ENCODE measurements around the gene PTPRU. TPM values are rescaled to one million over a fixed set of nuclear protein-coding genes. Genes with fewer than 3 reads are reported as not detected.

PTPRU gene
- polyA plus RNA-seq, 1 of the 3 experiments (the other 2 are of a cell fraction) = 3.5 TPM

DNA sequence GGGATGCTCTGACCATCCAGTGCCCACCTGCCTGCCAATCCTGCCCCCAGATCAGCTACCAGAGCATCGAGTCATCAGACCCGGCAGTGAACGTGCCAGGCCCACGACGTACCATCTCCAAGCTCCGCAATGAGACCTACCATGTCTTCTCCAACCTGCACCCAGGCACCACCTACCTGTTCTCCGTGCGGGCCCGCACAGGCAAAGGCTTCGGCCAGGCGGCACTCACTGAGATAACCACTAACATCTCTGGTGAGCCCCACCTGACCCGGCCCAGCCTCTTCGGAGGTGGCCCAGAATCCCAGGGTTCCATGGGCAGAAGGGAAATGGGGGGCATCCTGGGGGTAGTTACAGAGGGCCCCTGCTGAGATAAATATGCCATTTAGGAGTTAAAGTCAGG lies 43.1 kb downstream of the PTPRU start:
- no peak for DNase-seq
- Histone ChIP-seq H3K4me2 (no peak overlapping the region), H3K9ac (no peak overlapping the region), H3F3A (replicated peaks; ENCODE audit: insufficient read depth) (no peaks in the 10 kb centered on the region), H3K9me2 (no peaks in the 10 kb centered on the region), H3K36me3 (replicated peaks in 1 of 2; ENCODE audit: control insufficient read depth in 1 of 2, insufficient read depth in 2 of 2, low read length in 1 of 2) (no peaks in the 10 kb centered on the region), H3K79me2 (ENCODE audit: insufficient read depth) (no peaks in the 10 kb centered on the region), H3K27me3 (ENCODE audit: insufficient read depth) (no peaks in the 10 kb centered on the region), H4K20me1 (ENCODE audit: insufficient read depth) (no peaks in the 10 kb centered on the region), H3K27ac (ENCODE audit: low read depth in 2 of 2, low read length in 1 of 2) (no peak overlapping the region), H2AFZ (ENCODE audit: low read depth) (no peak overlapping the region), H3K4me3 (ENCODE audit: low read depth in 2 of 2, low read length in 1 of 2) (no peak overlapping the region), H3K9me3 (no peaks in the 10 kb centered on the region), H3K4me1 (ENCODE audit: control insufficient read depth in 1 of 2, insufficient read depth in 2 of 2, low read depth in 1 of 2, low read length in 1 of 2) (peaks cover 0 to 11% of the 10 kb centered on the region in 2 experiments; a peak in 2 of 4 replicates)
- ChIA-PET CTCF (interaction anchor here (1.2 kb wide), 1 partner anchor 10 kb away, joined by 4 read pairs; no protein-coding TSS in a partner anchor), POLR2A (no interaction called here)
- WGBS (ENCODE audit: low lambda C conversion rate) = 68% methylated on average over 8 of the region's 13 CpGs
- TF ChIP-seq ELF1 (IDR thresholded peaks at IDR 0.05) (no peak), USF2 (IDR thresholded peaks at IDR 0.05; ENCODE audit: borderline replicate concordance, low read depth, low read length) (no peak)
- TF ChIP-seq, protein P1, sequence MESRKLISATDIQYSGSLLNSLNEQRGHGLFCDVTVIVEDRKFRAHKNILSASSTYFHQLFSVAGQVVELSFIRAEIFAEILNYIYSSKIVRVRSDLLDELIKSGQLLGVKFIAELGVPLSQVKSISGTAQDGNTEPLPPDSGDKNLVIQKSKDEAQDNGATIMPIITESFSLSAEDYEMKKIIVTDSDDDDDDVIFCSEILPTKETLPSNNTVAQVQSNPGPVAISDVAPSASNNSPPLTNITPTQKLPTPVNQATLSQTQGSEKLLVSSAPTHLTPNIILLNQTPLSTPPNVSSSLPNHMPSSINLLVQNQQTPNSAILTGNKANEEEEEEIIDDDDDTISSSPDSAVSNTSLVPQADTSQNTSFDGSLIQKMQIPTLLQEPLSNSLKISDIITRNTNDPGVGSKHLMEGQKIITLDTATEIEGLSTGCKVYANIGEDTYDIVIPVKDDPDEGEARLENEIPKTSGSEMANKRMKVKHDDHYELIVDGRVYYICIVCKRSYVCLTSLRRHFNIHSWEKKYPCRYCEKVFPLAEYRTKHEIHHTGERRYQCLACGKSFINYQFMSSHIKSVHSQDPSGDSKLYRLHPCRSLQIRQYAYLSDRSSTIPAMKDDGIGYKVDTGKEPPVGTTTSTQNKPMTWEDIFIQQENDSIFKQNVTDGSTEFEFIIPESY (IDR thresholded peaks at IDR 0.05; ENCODE audit: borderline replicate concordance, low read depth) = no peak

DNA sequence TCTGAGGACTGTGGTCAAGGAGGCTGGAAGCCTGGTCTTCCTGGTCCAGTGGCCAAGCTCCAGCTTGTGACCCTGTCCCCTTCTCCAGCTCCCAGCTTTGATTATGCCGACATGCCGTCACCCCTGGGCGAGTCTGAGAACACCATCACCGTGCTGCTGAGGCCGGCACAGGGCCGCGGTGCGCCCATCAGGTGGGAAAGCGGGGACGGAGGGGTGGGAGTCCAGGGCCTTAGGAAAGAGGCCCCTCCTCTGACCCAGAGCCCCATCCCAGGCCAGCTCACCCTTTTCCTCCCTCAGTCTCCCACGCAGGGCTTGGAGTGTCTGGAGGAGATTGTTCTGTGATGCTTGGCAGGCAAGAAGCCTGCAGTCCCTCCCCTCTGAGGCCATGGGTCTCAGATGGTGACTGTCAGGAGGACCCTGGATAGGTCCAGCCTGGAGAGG lies 43.6 kb downstream of the PTPRU start:
- POLR2A ChIA-PET = no interaction called here
- no peaks in the 10 kb centered on the region for H3F3A ChIP-seq (replicated peaks; ENCODE audit: insufficient read depth)
- H4K20me1 ChIP-seq (ENCODE audit: insufficient read depth) = no peaks in the 10 kb centered on the region
- CTCF ChIA-PET = interaction anchor here (1.2 kb wide), 1 partner anchor 11 kb away, joined by 4 read pairs; no protein-coding TSS in a partner anchor
- no peak overlapping the region for H3K9ac ChIP-seq
- no peak overlapping the region for H2AFZ ChIP-seq (ENCODE audit: low read depth)
- H3K4me1 ChIP-seq (ENCODE audit: control insufficient read depth in 1 of 2, insufficient read depth in 2 of 2, low read depth in 1 of 2, low read length in 1 of 2) = peaks cover 0 to 17% of the 10 kb centered on the region in 2 experiments; a peak in 2 of 4 replicates
- no peaks in the 10 kb centered on the region for H3K27me3 ChIP-seq (ENCODE audit: insufficient read depth)
- H3K27ac ChIP-seq (ENCODE audit: low read depth in 2 of 2, low read length in 1 of 2) = no peak overlapping the region
- no peak overlapping the region for H3K4me3 ChIP-seq (ENCODE audit: low read depth in 2 of 2, low read length in 1 of 2)
- H3K9me3 ChIP-seq = no peaks in the 10 kb centered on the region
- H3K4me2 ChIP-seq = no peak overlapping the region
- DNase-seq = no peak
- no peaks in the 10 kb centered on the region for H3K79me2 ChIP-seq (ENCODE audit: insufficient read depth)
- 76% methylated on average over 6 of the region's 11 CpGs for WGBS (ENCODE audit: low lambda C conversion rate)
- TF ChIP-seq RFX5 (IDR thresholded peaks at IDR 0.05; ENCODE audit: low read length) (no peak), SIN3A (IDR thresholded peaks at IDR 0.05; ENCODE audit: borderline replicate concordance, low read depth, low read length) (no peak), TCF12 (IDR thresholded peaks at IDR 0.05) (no peak), FOXJ3 (CRISPR knock-in tag; IDR thresholded peaks at IDR 0.05) (no peak), CTCF (IDR thresholded peaks at IDR 0.05) (no peak), PBX3 (IDR thresholded peaks at IDR 0.05) (no peak), MEF2A (IDR thresholded peaks at IDR 0.05; ENCODE audit: borderline replicate concordance, low read depth) (no peak), EZH2phosphoT487 (IDR thresholded peaks at IDR 0.05; ENCODE audit: borderline replicate concordance, low read depth) (no peak), FOXM1 (IDR thresholded peaks at IDR 0.05; ENCODE audit: low read depth) (no peak), EP300 (IDR thresholded peaks at IDR 0.05; ENCODE audit: borderline replicate concordance in 1 of 2, low read depth in 1 of 2, low read length in 1 of 2) (no peak), RAD21 (IDR thresholded peaks at IDR 0.05; ENCODE audit: low read length) (no peak), TAF1 (IDR thresholded peaks at IDR 0.05; ENCODE audit: borderline replicate concordance, low read depth, low read length) (no peak), FOSL2 (IDR thresholded peaks at IDR 0.05; ENCODE audit: borderline replicate concordance, low read depth) (no peak)
- TF ChIP-seq, protein P2, sequence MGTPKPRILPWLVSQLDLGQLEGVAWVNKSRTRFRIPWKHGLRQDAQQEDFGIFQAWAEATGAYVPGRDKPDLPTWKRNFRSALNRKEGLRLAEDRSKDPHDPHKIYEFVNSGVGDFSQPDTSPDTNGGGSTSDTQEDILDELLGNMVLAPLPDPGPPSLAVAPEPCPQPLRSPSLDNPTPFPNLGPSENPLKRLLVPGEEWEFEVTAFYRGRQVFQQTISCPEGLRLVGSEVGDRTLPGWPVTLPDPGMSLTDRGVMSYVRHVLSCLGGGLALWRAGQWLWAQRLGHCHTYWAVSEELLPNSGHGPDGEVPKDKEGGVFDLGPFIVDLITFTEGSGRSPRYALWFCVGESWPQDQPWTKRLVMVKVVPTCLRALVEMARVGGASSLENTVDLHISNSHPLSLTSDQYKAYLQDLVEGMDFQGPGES (IDR thresholded peaks at IDR 0.05; ENCODE audit: low read depth, low read length) = no peak
- TF ChIP-seq, protein P3, sequence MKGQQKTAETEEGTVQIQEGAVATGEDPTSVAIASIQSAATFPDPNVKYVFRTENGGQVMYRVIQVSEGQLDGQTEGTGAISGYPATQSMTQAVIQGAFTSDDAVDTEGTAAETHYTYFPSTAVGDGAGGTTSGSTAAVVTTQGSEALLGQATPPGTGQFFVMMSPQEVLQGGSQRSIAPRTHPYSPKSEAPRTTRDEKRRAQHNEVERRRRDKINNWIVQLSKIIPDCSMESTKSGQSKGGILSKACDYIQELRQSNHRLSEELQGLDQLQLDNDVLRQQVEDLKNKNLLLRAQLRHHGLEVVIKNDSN (IDR thresholded peaks at IDR 0.05; ENCODE audit: borderline replicate concordance, low read depth) = no peak
- no peaks in the 10 kb centered on the region for H3K36me3 ChIP-seq (replicated peaks in 1 of 2; ENCODE audit: control insufficient read depth in 1 of 2, insufficient read depth in 2 of 2, low read length in 1 of 2)
- no peaks in the 10 kb centered on the region for H3K9me2 ChIP-seq

Measured in SK-N-SH (cell line).